Thyroid gland (tissue), 4 donors: ENCODE data around the gene NR3C2. TPM values are rescaled to one million over a fixed set of nuclear protein-coding genes. Genes with fewer than 3 reads are reported as not detected.

Source experiments
- DNase-seq, 2 donors: peaks; one replicate each; pipeline ENCODE4 v3.0.0-alpha.2; 2019
- H3K27ac ChIP-seq, 3 donors: fragments of 200-600 bp; sonication (generic); 1 replicate in 2 of 3; 2 replicates in 1 of 3; pipeline ENCODE4 v1.5.1; 2016 to 2019; ENCODE audit warnings: mild to moderate bottlenecking in 1 of 3, moderate library complexity in 1 of 3
- H3K27me3 ChIP-seq: fragments of 200-600 bp; sonication (generic); one replicate; pipeline ENCODE4 v1.5.1; 2019
- H3K36me3 ChIP-seq, 2 donors: fragments of 200-600 bp; sonication (generic); one replicate each; pipeline ENCODE4 v1.5.1; 2016 to 2019
- H3K4me1 ChIP-seq, 2 donors: fragments of 200-600 bp; sonication (generic); one replicate each; pipeline ENCODE4 v1.5.1; 2017 to 2019
- H3K4me3 ChIP-seq, 3 donors: fragments of 200-600 bp; sonication (generic); replicated peaks in 1 of 3; 1 replicate in 2 of 3; 2 replicates in 1 of 3; pipeline ENCODE4 v1.5.1; 2016; ENCODE audit warnings: mild to moderate bottlenecking in 1 of 3
- H3K9me3 ChIP-seq: fragments of 200-600 bp; sonication (generic); one replicate; pipeline ENCODE4 v1.5.1; 2017
- POLR2A ChIP-seq, 2 donors: fragments of 450-650 bp; IDR thresholded peaks; one replicate each; pipeline ENCODE4 v1.6.1; 2017; ENCODE audit warnings: antibody characterized with exemption in 2 of 2, mild to moderate bottlenecking in 2 of 2, moderate library complexity in 1 of 2
- WGBS, 2 donors: methylation state at CpG; one replicate each; pipeline ENCODE4 v1.1.5; 2017; 5-methylcytosine and 5-hydroxymethylcytosine counted together
- intact Hi-C: fragments of 100-400 bp; cut with DNase I; formaldehyde crosslinking; loops from one replicate; pipeline ENCODE4 v1.15.1; 2023
- total RNA-seq, 4 donors: library from RNA; depleted of rRNA; stranded (reverse); fragments of >200 nt; gene quantifications; one replicate each; pipeline ENCODE4 v1.2.3, GENCODE V29; 2016
- TF ChIP-seq, protein P1 (sequence below), 6 experiments: fragments of 200-600 bp in 3 of 6; fragments of 450-650 bp in 3 of 6; sonication (generic) in 3 of 6; IDR thresholded peaks; one replicate each; pipeline ENCODE4 v1.5.1; 2016 to 2019; ENCODE audit warnings: antibody characterized with exemption in 6 of 6, mild to moderate bottlenecking in 2 of 6, inconsistent platforms in 1 of 6, moderate library complexity in 1 of 6

NR3C2 gene
- total RNA-seq, 4 donors from 2014 or later, result 51.6 to 161 (median 72.3) TPM

DNA sequence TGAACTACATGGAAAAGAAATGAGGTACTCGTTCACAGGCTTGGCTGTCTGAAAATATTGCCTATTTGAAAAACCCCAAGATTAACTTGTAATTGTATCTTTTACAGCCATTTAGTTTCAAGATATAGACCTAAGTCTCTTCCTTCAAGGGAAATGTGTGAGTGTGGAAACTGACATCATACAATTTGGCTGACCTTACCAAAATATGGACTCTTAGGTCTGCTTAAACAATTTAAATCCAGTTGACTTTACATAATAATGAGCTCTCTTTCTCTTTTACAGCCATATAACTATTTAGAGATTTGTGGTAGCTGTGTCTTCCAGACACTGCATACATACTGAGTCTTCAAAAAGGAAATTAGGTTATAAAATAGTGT lies 186.9 kb downstream of the NR3C2 start:
- Histone ChIP-seq H3K4me1 (peaks cover 17 to 22% of the 10 kb centered on the region in 2 donors), H3K27ac (no peak overlapping the region), H3K36me3 (no peaks in the 10 kb centered on the region), H3K27me3 (no peaks in the 10 kb centered on the region), H3K4me3 (no peak overlapping the region), H3K9me3 (no peaks in the 10 kb centered on the region)
- no peak for DNase-seq
- WGBS, 2 donors, result 87 to 98% methylated on average over 1 of the region's 1 CpG
- no peak for TF ChIP-seq POLR2A (IDR thresholded peaks at IDR 0.05)
- TF ChIP-seq, protein P1, sequence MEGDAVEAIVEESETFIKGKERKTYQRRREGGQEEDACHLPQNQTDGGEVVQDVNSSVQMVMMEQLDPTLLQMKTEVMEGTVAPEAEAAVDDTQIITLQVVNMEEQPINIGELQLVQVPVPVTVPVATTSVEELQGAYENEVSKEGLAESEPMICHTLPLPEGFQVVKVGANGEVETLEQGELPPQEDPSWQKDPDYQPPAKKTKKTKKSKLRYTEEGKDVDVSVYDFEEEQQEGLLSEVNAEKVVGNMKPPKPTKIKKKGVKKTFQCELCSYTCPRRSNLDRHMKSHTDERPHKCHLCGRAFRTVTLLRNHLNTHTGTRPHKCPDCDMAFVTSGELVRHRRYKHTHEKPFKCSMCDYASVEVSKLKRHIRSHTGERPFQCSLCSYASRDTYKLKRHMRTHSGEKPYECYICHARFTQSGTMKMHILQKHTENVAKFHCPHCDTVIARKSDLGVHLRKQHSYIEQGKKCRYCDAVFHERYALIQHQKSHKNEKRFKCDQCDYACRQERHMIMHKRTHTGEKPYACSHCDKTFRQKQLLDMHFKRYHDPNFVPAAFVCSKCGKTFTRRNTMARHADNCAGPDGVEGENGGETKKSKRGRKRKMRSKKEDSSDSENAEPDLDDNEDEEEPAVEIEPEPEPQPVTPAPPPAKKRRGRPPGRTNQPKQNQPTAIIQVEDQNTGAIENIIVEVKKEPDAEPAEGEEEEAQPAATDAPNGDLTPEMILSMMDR (IDR thresholded peaks at IDR 0.05), result no peak
- intact Hi-C loops, result no loop called here

DNA sequence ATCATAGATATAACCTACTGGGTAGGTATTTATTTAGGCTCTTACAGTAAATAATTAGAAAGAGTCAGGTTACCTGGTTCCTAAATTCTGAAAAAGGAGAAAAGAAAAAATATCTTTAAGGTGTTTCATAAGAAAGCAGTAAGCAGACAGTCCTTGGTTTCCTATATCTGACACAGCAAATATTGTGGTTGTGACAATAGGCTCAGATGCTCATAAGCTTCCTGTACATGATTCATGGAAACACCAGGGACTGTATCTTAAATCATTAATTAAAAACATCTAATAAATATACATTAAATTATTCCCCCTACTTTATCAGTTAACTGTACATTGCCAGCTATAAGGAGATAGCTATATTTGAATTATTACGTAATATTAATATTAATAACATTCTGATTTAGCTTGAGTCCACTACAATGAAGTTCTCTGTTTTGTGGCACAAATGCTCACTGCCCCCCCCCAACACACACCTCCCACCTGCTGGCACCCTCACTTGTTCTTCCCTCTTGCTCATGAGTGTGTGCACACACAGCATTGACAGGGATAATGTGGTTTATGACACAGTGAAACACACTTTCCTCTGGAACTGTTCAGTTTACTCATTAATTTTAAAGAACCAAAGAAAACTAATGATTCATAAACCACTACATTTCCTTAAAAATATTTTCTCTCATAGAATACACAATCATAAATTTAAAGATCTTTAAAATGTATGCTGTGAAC lies 187.4 kb downstream of the NR3C2 start:
- no peak for DNase-seq
- Histone ChIP-seq H3K27ac (no peak overlapping the region), H3K36me3 (no peaks in the 10 kb centered on the region), H3K4me3 (no peak overlapping the region), H3K4me1 (peaks cover 17 to 19% of the 10 kb centered on the region in 2 donors), H3K27me3 (no peaks in the 10 kb centered on the region), H3K9me3 (no peaks in the 10 kb centered on the region)
- TF ChIP-seq POLR2A (IDR thresholded peaks at IDR 0.05), result no peak
- TF ChIP-seq, protein P1 (IDR thresholded peaks at IDR 0.05), result no peak
- intact Hi-C loops, result no loop called here
- WGBS, 2 donors, result 96 to 100% methylated on average over 1 of the region's 1 CpG

DNA sequence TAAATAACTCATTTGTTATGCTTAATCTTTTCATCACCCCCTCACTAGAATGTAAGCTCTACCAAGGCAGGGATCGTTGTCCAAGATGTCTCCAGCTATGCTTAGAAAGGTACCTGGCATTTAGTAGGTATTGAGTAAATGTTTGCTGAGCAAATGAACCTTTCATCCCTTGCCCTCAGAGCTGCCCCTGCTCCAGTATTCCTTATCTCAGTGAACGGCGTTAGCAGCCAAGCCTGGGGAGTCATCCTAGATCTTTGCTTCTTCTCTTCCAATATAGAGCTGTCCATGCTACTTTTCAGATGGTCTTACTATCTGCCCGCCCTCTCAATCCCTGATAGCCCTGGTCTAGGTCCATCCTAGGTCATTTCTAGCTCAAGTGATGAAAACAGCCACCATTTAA lies 188.4 kb downstream of the NR3C2 start:
- DNase-seq, result no peak
- intact Hi-C loops, result no loop called here
- peaks cover 17 to 19% of the 10 kb centered on the region in 2 donors for H3K4me1 ChIP-seq
- H3K27me3 ChIP-seq, result no peaks in the 10 kb centered on the region
- H3K36me3 ChIP-seq, result no peaks in the 10 kb centered on the region
- no peak overlapping the region for H3K27ac ChIP-seq
- TF ChIP-seq, protein P1 (IDR thresholded peaks at IDR 0.05), result no peak
- TF ChIP-seq POLR2A (IDR thresholded peaks at IDR 0.05), result no peak
- 92 to 97% methylated on average over 4 of the region's 4 CpGs for WGBS, 2 donors
- no peaks in the 10 kb centered on the region for H3K9me3 ChIP-seq
- no peak overlapping the region for H3K4me3 ChIP-seq

DNA sequence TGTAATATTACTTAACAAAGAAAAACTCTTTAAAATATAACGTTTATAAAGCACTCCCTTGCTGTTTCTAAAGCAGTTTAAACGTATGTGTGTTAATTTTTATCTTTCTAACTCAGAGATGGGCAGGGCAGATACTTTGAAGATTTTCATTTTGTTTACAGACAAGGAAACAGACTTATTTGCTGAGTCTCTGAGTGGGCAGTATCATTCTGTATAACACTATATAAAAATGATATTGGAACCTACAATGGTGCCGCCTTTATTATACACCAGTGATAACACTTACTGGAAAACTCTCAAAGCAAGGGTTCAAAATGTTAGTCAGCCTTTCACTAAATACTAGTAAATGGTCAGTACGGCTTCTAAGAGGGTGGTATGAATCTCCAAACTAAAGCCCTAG lies 193.4 kb downstream of the NR3C2 start:
- no peaks in the 10 kb centered on the region for H3K36me3 ChIP-seq
- H3K27ac ChIP-seq, result no peak overlapping the region
- TF ChIP-seq POLR2A (IDR thresholded peaks at IDR 0.05), result no peak
- TF ChIP-seq, protein P1 (IDR thresholded peaks at IDR 0.05), result no peak
- intact Hi-C loops, result no loop called here
- no peak overlapping the region for H3K4me3 ChIP-seq
- no peak for DNase-seq
- H3K4me1 ChIP-seq, result peaks cover 0 to 3% of the 10 kb centered on the region in 2 donors
- H3K27me3 ChIP-seq, result no peaks in the 10 kb centered on the region
- H3K9me3 ChIP-seq, result no peaks in the 10 kb centered on the region
- WGBS, 2 donors, result 87 to 95% methylated on average over 4 of the region's 4 CpGs

DNA sequence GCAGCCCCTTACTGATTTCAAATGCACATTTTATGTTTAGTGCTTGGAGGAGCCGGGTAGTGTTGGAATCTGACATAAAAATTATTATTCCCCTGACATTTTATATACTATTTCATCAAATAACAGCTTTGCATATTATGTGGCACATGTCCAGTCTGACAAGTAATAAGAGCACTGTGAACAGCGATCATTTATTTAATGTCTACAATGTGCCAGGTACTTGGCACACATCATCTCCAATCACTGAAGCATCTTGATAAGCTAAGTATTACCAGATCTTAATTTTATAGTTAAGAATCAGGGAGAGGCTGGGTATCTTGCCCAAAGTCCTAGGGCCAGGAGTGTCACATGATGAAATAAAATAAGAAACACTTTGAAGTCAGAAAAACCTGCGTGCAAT lies 197.2 kb downstream of the NR3C2 start:
- H3K27ac ChIP-seq, result no peak overlapping the region
- no peak for DNase-seq
- TF ChIP-seq, protein P1 (IDR thresholded peaks at IDR 0.05), result no peak
- no peak for TF ChIP-seq POLR2A (IDR thresholded peaks at IDR 0.05)
- peaks cover 0 to 3% of the 10 kb centered on the region in 2 donors for H3K4me1 ChIP-seq
- H3K4me3 ChIP-seq, result no peak overlapping the region
- intact Hi-C loops, result no loop called here
- no peaks in the 10 kb centered on the region for H3K9me3 ChIP-seq
- H3K36me3 ChIP-seq, result no peaks in the 10 kb centered on the region
- WGBS, 2 donors, result 89 to 98% methylated on average over 3 of the region's 3 CpGs
- H3K27me3 ChIP-seq, result no peaks in the 10 kb centered on the region
